Hematopoietic multipotent progenitor cell treated with erythropoietin and hydrocortisone succinate and interleukin-3 and kit ligand, for 4 days (in vitro differentiated cells): ENCODE measurements around the gene SIRPG.
A peak's percentile ranks its signal among the peaks of the same experiment; 100 is the strongest.

Source experiments
- DNase-seq: peaks from one replicate; pipeline ENCODE4 v3.0.0-alpha.2; 2015

The SIRPG gene

DNA sequence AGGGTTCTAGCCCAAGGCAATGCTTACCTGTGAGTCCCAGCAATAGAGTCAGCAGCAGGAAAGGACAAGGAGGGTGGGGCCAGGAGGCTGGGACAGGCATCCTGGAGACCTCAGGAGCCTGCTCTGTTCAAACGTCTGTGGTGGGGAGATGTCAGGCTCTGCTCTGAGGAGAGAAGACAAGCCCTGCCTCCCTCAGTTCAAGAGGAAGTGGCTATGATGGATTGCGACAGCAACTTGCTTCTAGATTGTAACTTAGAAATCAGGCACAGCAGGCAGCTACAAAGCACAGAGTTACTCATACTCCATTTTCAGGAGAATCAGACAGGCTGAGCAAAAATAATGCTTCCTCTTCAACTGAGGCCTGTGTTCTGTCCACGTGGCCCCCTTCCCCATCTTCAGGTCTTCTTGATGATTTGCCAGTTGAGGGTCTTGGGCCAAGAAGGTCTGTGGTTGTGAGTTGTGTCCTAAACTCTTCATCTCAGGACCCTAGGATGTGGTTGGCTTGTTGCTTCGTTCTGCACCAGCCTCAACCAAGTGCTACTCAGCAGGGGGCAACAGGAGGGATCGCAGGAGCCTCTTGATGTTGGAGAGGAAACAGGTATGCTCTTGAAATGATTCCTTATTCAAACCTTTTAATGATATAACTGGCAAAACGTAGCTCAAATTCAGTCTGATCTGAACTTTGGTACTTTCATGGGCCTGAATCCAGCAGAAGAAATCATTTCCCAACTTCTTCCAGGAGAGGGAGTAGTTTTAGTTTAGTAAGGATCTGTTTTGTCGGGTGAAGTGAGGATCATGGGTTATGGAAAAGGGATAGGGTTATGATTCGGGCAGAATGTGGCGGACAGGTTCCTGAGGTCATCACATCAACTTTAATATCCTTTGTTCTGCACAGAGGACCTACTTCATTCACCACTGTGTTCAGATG is 68.8 kb downstream of the SIRPG start:
- DNase-seq: peak; percentile 93

DNA sequence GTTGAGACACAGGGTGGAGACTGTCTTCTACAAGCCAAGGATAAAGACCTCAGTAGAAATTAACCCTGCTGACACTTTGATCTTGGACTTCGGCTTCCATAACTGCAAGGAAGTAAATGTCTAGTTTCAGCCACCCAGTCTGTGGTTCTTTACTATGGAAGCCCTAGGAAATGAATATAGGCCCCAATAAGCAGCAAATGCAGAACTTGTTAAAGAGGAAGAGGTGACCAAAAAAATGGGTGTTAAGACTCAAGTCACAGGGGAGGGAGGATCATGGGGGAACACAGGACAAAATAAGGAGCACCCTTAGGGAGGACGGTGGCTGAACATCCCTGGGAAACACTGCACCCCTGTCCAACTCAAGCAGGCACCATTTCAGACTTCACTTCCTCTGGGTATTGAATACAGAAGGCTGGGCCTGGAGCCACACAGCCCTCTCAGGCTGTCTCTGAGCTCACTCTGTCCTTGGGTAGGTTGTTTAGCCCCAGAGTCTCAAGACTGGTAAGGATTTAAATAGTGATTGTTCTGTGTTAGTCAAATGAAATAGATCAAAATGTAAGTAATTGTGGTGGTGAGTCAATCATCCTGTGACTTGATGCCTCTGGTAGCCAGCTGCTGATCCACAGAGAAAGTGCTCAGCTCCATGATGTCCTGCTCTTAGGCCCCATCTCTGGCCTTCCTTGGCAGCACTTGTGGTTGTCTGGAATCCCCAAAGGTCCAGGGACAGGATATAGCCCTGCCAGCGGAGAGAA is 69.6 kb downstream of the SIRPG start:
- peak; percentile 64 for DNase-seq

DNA sequence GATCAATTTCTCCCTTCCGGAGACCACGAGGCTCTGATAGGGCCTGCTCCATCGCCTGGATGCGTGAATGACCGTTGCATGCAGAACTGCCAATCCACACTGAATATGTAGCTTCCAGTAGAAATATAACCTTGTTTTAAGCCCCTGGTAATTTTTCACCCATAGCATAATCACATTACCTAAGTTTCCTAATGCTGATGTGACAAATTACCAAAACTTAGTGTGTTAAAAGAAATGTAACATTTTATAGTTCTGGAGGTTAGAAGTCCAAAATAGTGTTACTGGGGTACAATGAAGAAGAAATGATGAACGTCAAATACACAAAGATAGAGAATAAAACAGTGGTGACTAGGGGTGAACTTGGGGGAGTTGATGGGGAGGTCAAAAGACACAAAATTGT is 78.1 kb downstream of the SIRPG start:
- DNase-seq: no peak
